NCI-H2171 (cell line): ENCODE data around the gene DLK2.
"Not testable (repeated sequence)": the region's sequence is repeated elsewhere in the genome, so short reads cannot be mapped to it uniquely, and the experiment has no call there.

ENCODE experiments used
- DNase-seq: peaks from one replicate; lab custom pipeline; 2025; lab: John Stamatoyannopoulos, UW

Gene DLK2

DNA sequence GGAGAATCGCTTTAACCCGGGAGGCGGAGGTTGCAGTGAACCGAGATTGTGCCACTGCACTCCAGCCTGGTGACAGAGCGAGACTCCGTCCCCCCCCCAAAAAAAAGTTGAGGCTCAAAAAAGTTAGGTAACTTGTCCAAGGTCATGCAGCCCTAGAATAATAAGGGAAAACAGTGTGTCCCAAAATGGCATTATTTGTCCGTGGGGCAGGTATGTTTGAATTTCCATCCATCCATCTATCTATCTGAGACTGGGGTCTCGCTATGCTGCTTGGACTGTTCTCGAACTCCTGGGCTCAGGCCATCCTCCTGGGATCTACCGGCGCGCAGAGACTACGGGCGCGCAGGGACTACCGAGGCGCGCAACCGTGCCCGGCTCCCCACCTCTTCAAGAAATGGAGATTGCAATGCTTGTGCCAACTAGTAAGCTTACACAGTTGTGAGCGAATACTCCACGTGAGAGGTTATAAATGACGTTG is 28.4 kb downstream of the DLK2 start:
- DNase-seq: no peak

DNA sequence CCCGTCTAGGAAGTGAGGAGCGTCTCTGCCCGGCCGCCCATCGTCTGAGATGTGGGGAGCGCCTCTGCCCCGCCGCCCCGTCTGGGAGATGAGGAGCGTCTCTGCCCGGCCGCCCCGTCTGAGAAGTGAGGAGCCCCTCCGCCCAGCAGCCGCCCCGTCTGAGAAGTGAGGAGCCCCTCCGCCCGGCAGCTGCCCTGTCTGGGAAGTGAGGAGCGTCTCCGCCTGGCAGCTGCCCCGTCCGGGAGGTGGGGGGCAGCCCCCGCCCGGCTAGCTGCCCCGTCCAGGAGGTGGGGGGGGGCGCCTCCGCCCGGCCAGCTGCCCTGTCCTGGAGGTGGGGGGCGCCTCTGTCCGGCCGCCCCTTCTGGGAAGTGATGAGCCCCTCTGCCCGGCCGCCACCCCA is 30.3 kb downstream of the DLK2 start:
- not testable (repeated sequence) for DNase-seq

DNA sequence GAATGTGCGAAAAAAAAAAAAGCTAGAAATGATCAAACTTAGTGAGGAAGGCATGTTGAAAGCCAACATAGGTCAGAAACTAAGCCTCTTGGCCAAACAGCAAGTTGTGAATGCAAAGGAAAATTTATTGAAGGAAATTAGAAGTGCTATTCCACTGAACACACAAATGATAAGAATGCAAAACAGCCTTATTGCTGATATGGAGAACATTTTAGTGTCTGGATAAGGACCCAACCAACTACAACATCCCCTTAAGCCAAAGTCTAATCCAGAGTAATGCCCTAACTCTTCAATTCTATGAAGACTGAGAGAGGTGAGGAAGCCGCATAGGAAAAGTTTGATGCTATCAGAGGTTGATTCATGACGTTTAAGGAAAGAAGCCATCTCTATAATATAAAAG is 33.5 kb downstream of the DLK2 start:
- no peak for DNase-seq

DNA sequence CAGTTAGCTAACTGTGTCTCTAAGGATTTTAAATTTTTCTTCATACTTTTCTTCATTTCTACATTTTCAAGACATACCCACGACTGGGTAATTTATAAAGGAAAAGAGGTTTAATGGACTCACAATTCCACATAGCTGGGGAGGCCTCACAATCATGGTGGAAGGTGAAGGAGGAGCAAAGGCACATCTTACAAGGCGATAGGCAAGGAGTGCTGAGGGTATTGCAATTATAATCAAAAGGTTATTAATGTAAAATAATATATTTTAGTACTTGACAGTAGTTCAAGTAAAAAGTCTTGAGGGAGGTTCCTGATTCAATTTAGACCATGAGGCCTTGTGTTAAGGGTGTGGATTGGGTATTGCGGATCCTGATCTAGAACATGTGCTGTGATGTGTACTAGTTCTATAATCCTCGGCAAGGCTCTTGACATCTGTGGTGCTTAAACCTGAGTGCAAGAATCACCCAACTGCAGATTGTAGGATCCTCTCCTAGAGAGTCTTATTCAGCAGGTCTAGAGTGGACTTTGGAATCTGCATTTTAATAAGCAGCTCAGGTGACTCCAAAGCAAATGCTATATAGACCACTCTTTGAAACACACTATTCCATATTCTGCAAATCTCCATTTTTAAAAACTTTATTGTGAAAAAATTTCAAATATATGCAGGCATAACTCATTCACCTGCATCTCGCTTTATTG is 35.2 kb downstream of the DLK2 start:
- no peak for DNase-seq

DNA sequence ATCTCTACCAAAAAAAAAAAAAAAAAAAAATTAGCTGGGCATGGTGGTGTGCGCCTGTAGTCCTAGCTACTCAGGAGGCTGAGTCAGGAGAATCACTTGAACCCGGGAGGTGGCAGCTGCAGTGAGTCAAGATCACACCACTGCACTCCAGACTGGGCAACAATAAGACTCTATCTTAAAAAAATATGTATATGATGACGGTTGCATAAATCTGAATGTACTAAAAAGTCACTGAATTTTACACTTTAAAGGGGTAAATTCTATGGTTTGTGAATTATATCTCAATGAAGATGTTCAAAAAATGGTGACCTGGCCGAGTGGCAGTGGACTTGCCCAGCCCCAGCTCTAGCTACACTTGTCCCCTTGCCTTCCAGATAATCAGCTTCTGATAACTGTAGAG is 38.4 kb downstream of the DLK2 start:
- no peak for DNase-seq

DNA sequence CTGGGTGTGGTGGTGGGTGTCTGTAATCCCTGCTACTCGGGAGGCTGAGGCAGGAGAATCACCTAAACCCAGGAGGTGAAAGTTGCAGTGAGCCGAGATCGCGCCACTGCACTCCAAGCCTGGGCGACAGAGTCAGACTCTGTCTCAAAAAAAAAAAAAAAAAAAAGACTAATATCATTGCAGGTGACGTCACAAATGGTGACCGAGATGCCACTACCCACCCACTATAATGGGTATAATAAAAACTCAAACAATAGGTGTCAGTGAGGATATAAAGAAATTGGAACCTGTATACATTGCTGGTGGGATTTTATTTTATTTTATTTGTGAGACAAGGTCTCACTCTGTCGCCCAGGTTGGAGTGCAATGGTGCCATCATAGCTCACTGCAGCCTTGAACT is 40.1 kb downstream of the DLK2 start:
- DNase-seq: not testable (repeated sequence)

DNA sequence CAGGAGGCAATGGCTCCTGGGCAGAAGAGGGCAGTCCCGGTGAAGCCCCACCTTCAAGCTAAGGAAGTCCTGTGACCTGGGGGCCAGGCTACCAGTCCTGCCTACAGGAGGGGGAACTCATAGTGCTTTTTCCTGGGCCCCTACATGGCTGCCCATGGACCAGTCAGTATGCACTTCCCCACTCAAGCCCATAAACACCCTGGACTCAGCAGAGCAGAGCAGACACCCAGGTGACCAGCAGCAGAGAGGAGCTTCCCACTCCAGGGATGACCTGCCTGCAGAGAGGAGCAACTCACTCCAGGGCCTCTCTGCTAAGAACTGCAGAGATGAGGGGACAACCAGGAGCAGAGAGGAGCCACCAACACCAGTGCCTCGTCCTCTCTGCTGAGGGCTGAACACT is 42.3 kb downstream of the DLK2 start:
- no peak for DNase-seq

DNA sequence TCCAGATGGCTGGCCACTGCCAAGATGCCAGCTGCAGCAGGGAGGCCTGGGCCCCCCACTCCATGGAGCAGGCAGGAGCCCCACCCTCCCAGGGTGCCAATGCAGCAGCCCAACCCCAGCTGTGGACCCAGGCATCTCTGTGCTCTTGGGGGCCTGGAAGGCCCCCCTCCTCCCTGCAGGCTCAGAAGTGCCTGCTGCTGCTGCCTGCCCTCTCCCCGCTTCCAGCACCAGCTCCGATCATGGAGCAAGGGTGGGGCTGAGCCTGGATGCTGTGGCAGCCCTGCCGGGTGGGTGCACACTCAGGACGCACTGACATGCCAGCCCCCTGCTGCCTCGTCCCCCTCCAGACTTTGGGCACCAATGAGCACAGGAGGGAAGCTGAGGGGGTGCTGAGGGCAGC is 42.8 kb downstream of the DLK2 start:
- DNase-seq: no peak

DNA sequence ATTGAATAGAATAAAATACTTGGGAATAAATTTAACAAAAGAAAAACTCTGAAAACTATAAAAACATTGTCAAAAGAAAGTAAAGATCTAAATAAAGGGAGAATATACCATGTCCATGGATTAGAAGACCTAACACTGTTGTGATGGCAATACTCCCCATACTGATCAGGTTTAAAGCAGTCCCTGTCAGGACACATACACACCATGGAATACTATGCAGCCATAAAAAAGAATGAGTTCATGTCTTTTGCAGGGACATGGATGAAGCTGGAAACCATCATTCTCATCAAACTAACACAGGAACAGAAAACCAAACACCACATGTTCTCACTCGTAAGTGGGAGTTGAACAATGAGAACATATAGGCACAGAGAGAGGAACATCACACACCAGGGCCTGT is 44.6 kb downstream of the DLK2 start:
- DNase-seq: not testable (repeated sequence)

DNA sequence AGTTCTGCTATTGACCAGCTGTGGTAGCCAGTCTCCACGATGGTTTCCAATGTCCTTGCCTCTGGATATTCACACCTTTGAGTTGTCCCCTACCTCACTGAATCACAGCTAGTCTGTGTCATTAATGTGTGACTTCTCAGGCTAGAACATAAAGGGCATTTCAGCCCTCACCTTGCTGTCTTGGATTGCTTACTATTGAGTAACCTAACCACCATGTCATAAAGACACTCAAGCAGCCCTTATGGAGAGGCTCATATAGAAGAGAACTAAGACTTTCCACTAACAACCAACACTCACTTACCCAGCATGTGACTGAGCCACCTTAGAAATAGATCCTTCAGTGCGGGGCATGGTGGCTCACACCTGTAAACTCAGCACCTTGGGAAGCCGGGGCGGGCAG is 47.1 kb downstream of the DLK2 start:
- no peak for DNase-seq

DNA sequence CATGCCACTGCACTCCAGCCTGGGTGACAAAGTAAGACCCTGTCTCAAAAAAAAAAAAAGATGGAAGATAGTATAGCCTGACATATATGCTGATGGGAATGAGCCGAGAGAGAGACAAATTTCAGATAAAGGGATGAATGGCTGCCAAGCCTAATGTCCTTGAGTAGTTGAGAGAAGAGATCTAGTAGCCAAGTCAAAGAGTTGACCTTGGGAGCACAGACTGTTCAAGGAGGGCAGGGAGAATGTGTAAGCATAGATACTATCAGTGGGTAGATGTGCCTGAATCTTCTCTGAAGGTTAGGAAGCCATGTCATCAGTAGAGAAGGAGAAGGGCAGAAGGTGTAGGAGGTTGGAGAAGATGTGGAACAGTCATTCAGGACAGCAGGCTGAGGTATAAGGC is 48.1 kb downstream of the DLK2 start:
- no peak for DNase-seq

DNA sequence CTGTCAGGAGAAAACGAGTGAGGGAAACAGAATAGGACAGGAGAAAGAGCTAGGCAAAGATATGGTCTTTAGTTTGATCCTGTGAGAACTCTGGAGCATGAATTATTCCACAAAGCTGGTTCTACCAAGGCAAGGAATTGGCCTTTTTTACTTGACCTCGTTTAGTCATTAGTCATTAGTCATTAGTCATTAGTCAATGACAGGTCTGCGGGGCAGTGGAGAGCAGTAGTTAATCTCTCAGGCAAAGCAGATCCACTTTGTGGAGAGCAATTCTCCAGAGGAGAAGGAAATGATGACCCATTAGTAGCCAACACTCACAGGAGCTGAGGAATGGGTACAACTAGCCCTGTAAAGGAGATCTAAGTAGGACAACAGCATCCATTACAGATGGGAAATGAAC is 50.0 kb downstream of the DLK2 start:
- no peak for DNase-seq

DNA sequence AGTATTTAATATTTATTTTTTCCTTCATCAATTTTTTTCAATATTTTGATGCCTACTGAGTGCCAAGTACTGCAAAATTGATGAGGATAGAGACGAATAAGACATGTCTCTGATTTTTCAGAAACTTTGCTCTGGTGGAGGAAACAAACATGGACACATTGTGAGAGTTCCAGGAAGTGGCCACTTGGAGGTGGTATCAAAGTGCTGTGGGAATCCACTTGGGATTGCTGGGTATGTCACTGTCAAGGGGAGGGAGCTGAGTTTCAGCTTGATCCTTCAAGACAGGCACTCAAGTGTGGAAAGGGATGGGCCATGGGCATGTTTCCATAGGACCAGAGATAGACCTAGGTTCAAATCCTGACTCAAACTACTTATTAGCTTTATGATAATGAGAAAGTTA is 52.5 kb downstream of the DLK2 start:
- no peak for DNase-seq

DNA sequence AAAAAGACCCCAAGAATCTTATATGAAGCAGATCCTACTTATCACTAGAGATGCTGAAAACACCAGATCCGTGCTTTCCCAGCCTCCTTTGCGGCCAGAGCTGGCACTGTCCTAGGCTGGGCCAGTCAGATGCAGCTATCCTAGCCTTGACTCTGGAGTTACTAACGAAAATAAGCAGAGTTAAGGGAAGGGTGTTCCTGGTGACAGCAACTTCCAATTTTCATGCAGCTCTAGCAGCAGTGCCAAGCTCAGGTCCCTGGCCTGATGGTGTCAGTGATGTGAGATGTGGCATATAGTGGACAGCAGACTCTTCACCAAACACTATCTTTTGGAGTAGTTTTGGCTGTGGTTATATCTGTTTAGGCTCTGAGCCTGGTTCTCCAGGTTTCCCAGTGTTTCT is 53.6 kb downstream of the DLK2 start:
- DNase-seq: no peak
